Endothelial cell of umbilical vein (primary cell): Measurements from ENCODE around the gene MYEOV. TPM values are rescaled to one million over a fixed set of nuclear protein-coding genes. Genes with fewer than 3 reads are reported as not detected.
A peak's percentile ranks its signal among the peaks of the same experiment; 100 is the strongest.

ENCODE experiments used
- BruUV-seq: library from RNA; stranded (reverse); fragments of 400-500 nt; replicated peaks from 2 replicates; lab custom pipeline; 2021; lab: Mats Ljungman, UMichigan
- CTCF ChIA-PET: fragments of 300-600, 350-600 bp; sonication (Branson Sonifier 250); formaldehyde crosslinking; loops from one replicate; lab custom pipeline; 2021; ENCODE audit warnings: antibody characterized with exemption, inconsistent platforms; lab: Charles Lee
- POLR2A ChIA-PET: fragments of 300-600, 350-600 bp; sonication (Branson Sonifier 250); formaldehyde crosslinking; loops from one replicate; lab custom pipeline; 2021; ENCODE audit warnings: antibody characterized with exemption, inconsistent platforms; lab: Charles Lee
- DNase-seq: peaks from one replicate; pipeline ENCODE4 v3.0.0-alpha.2; 2011; ENCODE audit warnings: low read depth, low spot score
- FAIRE-seq: peaks from 2 replicates; lab custom pipeline; 2011; peaks lifted over from hg19 to GRCh38; lab: Jason Lieb, UNC
- H2AFZ ChIP-seq: 2 replicates; pipeline ENCODE4 v1.6.0; 2012; ENCODE audit warnings: low read depth, low read length, control low read depth, inconsistent platforms
- H3K27ac ChIP-seq: 2 replicates; pipeline ENCODE4 v1.5.1; 2011; ENCODE audit warnings: low read depth, mild to moderate bottlenecking, control low read depth, low read length, moderate library complexity; ENCODE audit not compliant: insufficient read depth
- H3K27me3 ChIP-seq, 2 experiments: 2 replicates each; pipeline versions ENCODE4 v1.6.0 to v1.6.1; 2011; ENCODE audit warnings: low read length in 2 of 2, mixed read lengths in 1 of 2; ENCODE audit not compliant: control insufficient read depth in 2 of 2, insufficient read depth in 2 of 2
- H3K36me3 ChIP-seq, 2 experiments: 2 replicates in 1 of 2; 3 replicates in 1 of 2; pipeline ENCODE4 v1.5.1; 2011; ENCODE audit warnings: low read length in 2 of 2, mild to moderate bottlenecking in 1 of 2, moderate library complexity in 1 of 2; ENCODE audit not compliant: control insufficient read depth in 2 of 2, insufficient read depth in 2 of 2; ENCODE audit errors: extremely low read depth in 1 of 2
- H3K4me1 ChIP-seq: 3 replicates; pipeline ENCODE4 v1.5.1; 2011; ENCODE audit warnings: mild to moderate bottlenecking, low read length; ENCODE audit not compliant: control insufficient read depth, insufficient read depth; ENCODE audit errors: extremely low read depth
- H3K4me2 ChIP-seq: 2 replicates; pipeline ENCODE4 v1.6.1; 2011; ENCODE audit warnings: low read length, control low read depth, mixed read lengths; ENCODE audit not compliant: insufficient read depth
- H3K4me3 ChIP-seq, 3 experiments: fragments of 200-600 bp in 1 of 3; sonication (generic), shearing (Covaris generic) in 1 of 3; replicated peaks in 1 of 3; 2 replicates each; pipeline ENCODE4 v1.5.1; 2011 to 2016; ENCODE audit warnings: control low read depth in 3 of 3, low read length in 3 of 3, mild to moderate bottlenecking in 2 of 3, inconsistent platforms in 1 of 3, low read depth in 1 of 3, moderate library complexity in 1 of 3; ENCODE audit not compliant: insufficient read depth in 1 of 3
- H3K79me2 ChIP-seq: 2 replicates; pipeline ENCODE4 v1.6.0; 2012; ENCODE audit warnings: low read length, inconsistent platforms; ENCODE audit not compliant: control insufficient read depth, insufficient read depth
- H3K9ac ChIP-seq: replicated peaks from 2 replicates; pipeline ENCODE3; 2011; ENCODE audit warnings: low read length, control low read depth; ENCODE audit not compliant: insufficient read depth; ENCODE audit errors: extremely low read depth
- H3K9me1 ChIP-seq: replicated peaks from 3 replicates; pipeline ENCODE4 v1.6.0; 2011; ENCODE audit warnings: mild to moderate bottlenecking, low read length; ENCODE audit not compliant: control insufficient read depth, insufficient read depth; ENCODE audit errors: extremely low read depth
- H3K9me3 ChIP-seq: replicated peaks from 2 replicates; pipeline ENCODE4 v1.5.1; 2012; ENCODE audit warnings: low read length, inconsistent platforms; ENCODE audit not compliant: control insufficient read depth, insufficient read depth
- H4K20me1 ChIP-seq: replicated peaks from 2 replicates; pipeline ENCODE3; 2011; ENCODE audit warnings: mild to moderate bottlenecking, low read length; ENCODE audit not compliant: control insufficient read depth, insufficient read depth; ENCODE audit errors: extremely low read depth
- CTCF ChIP-seq, 2 donors: IDR thresholded peaks; 1 replicate in 1 of 2; 2 replicates in 1 of 2; pipeline ENCODE4 v1.5.1; 2011; ENCODE audit warnings: low read length in 2 of 2, mild to moderate bottlenecking in 2 of 2, moderate library complexity in 2 of 2, control low read depth in 1 of 2, inconsistent platforms in 1 of 2, low read depth in 1 of 2; ENCODE audit not compliant: insufficient read depth in 1 of 2; ENCODE audit errors: extremely low read depth in 1 of 2
- EZH2 ChIP-seq: IDR thresholded peaks from 2 replicates; pipeline ENCODE4 v1.6.1; 2012; ENCODE audit warnings: borderline replicate concordance, low read depth, mild to moderate bottlenecking, moderate library complexity, low read length, inconsistent platforms; ENCODE audit not compliant: severe bottlenecking
- FOS ChIP-seq: IDR thresholded peaks from 2 replicates; pipeline ENCODE4 v1.6.1; 2011; ENCODE audit warnings: mild to moderate bottlenecking, low read length, moderate library complexity, borderline replicate concordance; ENCODE audit not compliant: insufficient read depth
- GATA2 ChIP-seq: IDR thresholded peaks from 2 replicates; pipeline ENCODE4 v1.7.0; 2011; ENCODE audit warnings: low read depth, mild to moderate bottlenecking, moderate library complexity, mixed read lengths, low read length; ENCODE audit not compliant: insufficient read length, insufficient read depth
- JUN ChIP-seq: IDR thresholded peaks from 2 replicates; pipeline ENCODE4 v1.6.1; 2011; ENCODE audit warnings: borderline replicate concordance, low read depth; ENCODE audit not compliant: insufficient read length, insufficient read depth
- MAX ChIP-seq: IDR thresholded peaks from 2 replicates; pipeline ENCODE4 v1.6.1; 2011; ENCODE audit not compliant: insufficient read depth, insufficient read length
- MYC ChIP-seq: IDR thresholded peaks from one replicate; pipeline ENCODE4 v1.6.1; 2011; ENCODE audit warnings: mild to moderate bottlenecking, low read depth, low read length
- POLR2A ChIP-seq: IDR thresholded peaks from 2 replicates; pipeline ENCODE4 v1.6.1; 2012; ENCODE audit warnings: low read depth, mild to moderate bottlenecking, control low read depth, low read length
- POLR2AphosphoS5 ChIP-seq: IDR thresholded peaks from 2 replicates; pipeline ENCODE4 v1.6.1; 2012; ENCODE audit warnings: low read depth, mild to moderate bottlenecking, control low read depth, low read length, moderate library complexity; ENCODE audit not compliant: insufficient read depth
- dilution Hi-C: fragments of 300-500 bp; cut with MboI; formaldehyde crosslinking; loops from one replicate; pipeline ENCODE4 v1.15.0; 2019; ENCODE audit warnings: low sequenced_read_pairs; ENCODE audit not compliant: extremely low pct_ligation_motif_present
- intact Hi-C: fragments of 100-400 bp; cut with micrococcal nuclease; formaldehyde crosslinking; loops from one replicate; pipeline ENCODE4 v1.10.0; 2022
- polyA plus RNA-seq, 4 experiments: library from polyadenylated mRNA; depleted of rRNA in 3 of 4; stranded (reverse) in 3 of 4; unstranded in 1 of 4; fragments of >200 nt; gene quantifications; 2 replicates each; pipeline versions ENCODE4 v1.2.1 to v1.2.3, GENCODE V29; 2011 to 2012; ENCODE audit warnings: missing spikeins in 1 of 4
- total RNA-seq: library from RNA; stranded (reverse); gene quantifications from 2 replicates; pipeline ENCODE4 v1.2.3, GENCODE V29; 2021

The MYEOV gene
- total and polyA plus RNA-seq, 2 donors (not counting 3 experiments of a cell fraction or from before 2014, with no cell fraction given), result 3.8 to 14.4 TPM

- no peaks in the 10 kb centered on the region for H3K9me3 ChIP-seq
- TF ChIP-seq MYC (no peak), MAX (no peak), EZH2 (no peak), POLR2A (no peak), JUN (no peak), CTCF (IDR thresholded peaks at IDR 0.05; ENCODE audit: extremely low read depth in 1 of 2, insufficient read depth in 1 of 2, low read depth in 1 of 2, low read length in 2 of 2) (no peak), GATA2 (no peak), FOS (no peak), POLR2AphosphoS5 (no peak)
- H3K79me2 ChIP-seq, result peaks cover 46% of the 10 kb centered on the region
- H3K9me1 ChIP-seq, result no peaks in the 10 kb centered on the region
- dilution Hi-C loops, result no loop called here
- H3K27me3 ChIP-seq, result no peaks in the 10 kb centered on the region
- H3K27ac ChIP-seq, result peak overlapping the region; percentile 98
- no TSS peak for BruUV-seq
- no peaks in the 10 kb centered on the region for H4K20me1 ChIP-seq
- peaks cover 65% of the 10 kb centered on the region for H3K4me1 ChIP-seq
- POLR2A ChIA-PET, result interaction anchor here (1.3 to 1.7 kb wide), 4 partner anchors 13 to 151 kb away, joined by 3 to 6 read pairs (median 4); no protein-coding TSS in a partner anchor
- H3K4me3 ChIP-seq, result no peak overlapping the region
- DNase-seq (no peak), FAIRE-seq (peak; percentile 47)
- H3K36me3 ChIP-seq, result no peaks in the 10 kb centered on the region
- no peak overlapping the region for H3K4me2 ChIP-seq
- H3K9ac ChIP-seq, result peak overlapping the region; percentile 81
- CTCF ChIA-PET, result interaction anchor here (1.1 to 4.7 kb wide), 5 partner anchors 13 to 340 kb away, joined by 4 to 25 read pairs (median 9); no protein-coding TSS in a partner anchor
- no peak overlapping the region for H2AFZ ChIP-seq
- intact Hi-C loops, result loop anchor here (10.0 kb wide), 1 partner anchor 194 kb away; no protein-coding TSS in a partner anchor
These were observed 5.1 kb downstream of the MYEOV start for GRCh38 chr11:69299023-69299461.
